Vagina (tissue), 2 donors: ENCODE measurements around the gene SYNGR2.

Experiments used
- POLR2A ChIP-seq, 2 donors: fragments of 450-650 bp; IDR thresholded peaks; one replicate each; pipeline ENCODE4 v1.6.1; 2017; ENCODE audit warnings: antibody characterized with exemption in 2 of 2, mild to moderate bottlenecking in 2 of 2, moderate library complexity in 2 of 2
- TF ChIP-seq, protein P1 (sequence below), 3 experiments: fragments of 450-650 bp in 2 of 3; fragments of 200-600 bp in 1 of 3; sonication (generic) in 1 of 3; IDR thresholded peaks; one replicate each; pipeline ENCODE4 v1.5.1; 2017 to 2019; ENCODE audit warnings: antibody characterized with exemption in 3 of 3, mild to moderate bottlenecking in 2 of 3, moderate library complexity in 2 of 3

DNA sequence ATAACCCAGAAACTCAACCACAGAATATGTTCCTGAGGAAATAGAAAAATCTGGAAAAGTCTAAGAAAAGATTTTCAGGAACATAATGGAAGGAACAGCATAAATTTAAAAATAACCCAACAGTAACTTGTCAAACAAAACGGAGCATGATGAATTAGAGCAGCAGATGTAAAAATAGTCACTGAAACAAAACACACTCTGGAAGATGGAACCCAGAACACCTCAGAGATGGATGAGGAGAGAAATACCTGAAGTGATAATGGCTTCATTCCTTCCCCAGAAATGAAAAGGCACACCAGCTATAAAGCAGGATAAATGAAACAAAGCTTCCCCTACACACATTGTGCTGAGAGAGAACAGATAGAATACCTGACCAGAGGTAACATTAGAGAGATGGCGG lies 12.1 kb downstream of the SYNGR2 start:
- TF ChIP-seq, protein P1, sequence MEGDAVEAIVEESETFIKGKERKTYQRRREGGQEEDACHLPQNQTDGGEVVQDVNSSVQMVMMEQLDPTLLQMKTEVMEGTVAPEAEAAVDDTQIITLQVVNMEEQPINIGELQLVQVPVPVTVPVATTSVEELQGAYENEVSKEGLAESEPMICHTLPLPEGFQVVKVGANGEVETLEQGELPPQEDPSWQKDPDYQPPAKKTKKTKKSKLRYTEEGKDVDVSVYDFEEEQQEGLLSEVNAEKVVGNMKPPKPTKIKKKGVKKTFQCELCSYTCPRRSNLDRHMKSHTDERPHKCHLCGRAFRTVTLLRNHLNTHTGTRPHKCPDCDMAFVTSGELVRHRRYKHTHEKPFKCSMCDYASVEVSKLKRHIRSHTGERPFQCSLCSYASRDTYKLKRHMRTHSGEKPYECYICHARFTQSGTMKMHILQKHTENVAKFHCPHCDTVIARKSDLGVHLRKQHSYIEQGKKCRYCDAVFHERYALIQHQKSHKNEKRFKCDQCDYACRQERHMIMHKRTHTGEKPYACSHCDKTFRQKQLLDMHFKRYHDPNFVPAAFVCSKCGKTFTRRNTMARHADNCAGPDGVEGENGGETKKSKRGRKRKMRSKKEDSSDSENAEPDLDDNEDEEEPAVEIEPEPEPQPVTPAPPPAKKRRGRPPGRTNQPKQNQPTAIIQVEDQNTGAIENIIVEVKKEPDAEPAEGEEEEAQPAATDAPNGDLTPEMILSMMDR (IDR thresholded peaks at IDR 0.05), result no peak
- TF ChIP-seq POLR2A (IDR thresholded peaks at IDR 0.05), result no peak
